HG03280 (cell line): ENCODE data around the gene PIGT.

Experiments used
- ATAC-seq: cut with Tn5 transposase; IDR thresholded peaks from one replicate; pipeline ENCODE4 v1.9.1; 2021; ENCODE audit warnings: mild to moderate bottlenecking, moderate library complexity; ENCODE audit not compliant: unreplicated experiment

Gene PIGT

DNA sequence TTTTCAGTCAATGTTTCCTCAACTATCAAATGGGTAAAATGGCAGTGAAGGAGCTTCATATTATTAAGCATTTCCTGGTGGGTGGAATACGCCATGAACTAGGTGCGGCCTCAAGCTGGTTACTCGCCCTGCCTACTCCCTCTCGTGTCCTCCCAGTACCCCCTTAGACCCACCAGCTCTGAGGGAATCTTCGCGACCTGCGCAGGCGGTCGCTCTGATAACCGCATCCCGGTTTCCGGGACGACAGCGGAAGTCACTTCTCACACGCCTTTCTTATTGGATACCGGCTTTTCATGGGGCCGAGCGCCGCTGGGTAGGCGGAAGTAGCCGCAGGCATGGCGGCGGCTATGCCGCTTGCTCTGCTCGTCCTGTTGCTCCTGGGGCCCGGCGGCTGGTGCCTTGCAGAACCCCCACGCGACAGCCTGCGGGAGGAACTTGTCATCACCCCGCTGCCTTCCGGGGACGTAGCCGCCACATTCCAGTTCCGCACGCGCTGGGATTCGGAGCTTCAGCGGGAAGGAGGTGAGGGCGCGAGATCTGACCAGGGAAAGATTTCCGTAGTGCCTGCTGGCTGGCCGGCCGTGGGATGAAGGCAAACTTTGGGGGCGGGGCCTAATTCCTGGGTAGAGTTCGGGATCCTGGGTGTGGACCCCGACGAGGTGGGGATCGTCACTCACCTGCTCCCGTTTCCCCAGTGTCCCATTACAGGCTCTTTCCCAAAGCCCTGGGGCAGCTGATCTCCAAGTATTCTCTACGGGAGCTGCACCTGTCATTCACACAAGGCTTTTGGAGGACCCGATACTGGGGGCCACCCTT is at the start of gene PIGT:
PIGT (plus strand) TSS at position 320 of the 816 bp plus-strand sequence; CDS start at position 336, 16 bp downstream.
- peak; percentile 64 for ATAC-seq

DNA sequence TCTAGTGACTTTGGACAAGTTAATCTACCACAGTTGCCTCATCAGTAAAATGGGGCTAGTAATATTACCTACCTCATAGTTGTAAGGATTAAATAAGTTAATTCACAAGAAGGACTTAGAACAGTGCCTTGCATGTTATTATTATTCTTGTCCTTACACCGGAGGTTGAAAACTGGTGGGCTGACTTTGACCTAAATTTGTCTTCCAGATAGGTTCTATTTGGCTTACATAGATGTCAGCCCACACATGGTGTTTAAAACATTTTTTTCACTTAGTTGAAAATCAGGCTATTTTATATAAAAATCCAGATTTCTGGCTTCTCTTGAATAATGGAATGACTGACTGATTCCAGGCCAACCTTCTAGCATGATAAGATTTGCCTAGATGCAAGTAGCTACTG is 49.7 kb upstream of the PIGT start:
- no peak for ATAC-seq

DNA sequence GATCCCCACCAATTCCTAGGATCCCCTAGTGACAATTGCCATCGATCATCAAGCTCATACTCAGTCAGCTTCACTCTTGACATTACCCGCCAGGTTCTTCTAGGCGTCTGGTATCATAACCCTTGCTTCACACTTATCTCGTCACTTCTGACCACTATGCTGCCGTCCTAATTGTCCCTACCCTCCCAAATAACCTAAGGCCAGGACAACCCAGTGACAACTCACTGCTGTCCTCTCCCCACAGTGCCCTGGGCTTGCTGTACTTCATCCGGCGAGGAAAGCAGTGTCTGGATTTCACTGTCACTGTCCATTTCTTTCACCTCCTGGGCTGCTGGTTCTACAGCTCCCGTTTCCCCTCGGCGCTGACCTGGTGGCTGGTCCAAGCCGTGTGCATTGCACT is 49.3 kb upstream of the PIGT start:
- no peak for ATAC-seq

DNA sequence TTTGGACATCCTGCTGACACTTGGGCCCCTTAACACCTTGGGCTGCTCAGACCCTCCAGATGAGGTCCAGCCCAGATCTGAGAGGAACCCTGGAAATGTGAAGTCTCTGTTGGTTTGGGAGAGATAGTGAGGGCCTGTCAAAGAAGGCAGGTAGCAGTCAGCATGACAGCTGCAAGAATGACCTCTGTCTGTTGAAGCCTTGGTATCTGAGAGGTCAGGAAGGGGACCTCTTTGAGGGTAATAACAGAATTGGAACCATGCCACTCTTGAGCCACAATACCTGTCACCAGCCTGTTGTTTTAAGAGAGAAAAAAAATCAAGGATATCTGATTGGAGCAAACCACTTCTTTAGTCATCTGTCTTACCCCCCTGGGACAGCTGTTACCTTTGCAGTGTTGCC is 48.8 kb upstream of the PIGT start:
- ATAC-seq = no peak

DNA sequence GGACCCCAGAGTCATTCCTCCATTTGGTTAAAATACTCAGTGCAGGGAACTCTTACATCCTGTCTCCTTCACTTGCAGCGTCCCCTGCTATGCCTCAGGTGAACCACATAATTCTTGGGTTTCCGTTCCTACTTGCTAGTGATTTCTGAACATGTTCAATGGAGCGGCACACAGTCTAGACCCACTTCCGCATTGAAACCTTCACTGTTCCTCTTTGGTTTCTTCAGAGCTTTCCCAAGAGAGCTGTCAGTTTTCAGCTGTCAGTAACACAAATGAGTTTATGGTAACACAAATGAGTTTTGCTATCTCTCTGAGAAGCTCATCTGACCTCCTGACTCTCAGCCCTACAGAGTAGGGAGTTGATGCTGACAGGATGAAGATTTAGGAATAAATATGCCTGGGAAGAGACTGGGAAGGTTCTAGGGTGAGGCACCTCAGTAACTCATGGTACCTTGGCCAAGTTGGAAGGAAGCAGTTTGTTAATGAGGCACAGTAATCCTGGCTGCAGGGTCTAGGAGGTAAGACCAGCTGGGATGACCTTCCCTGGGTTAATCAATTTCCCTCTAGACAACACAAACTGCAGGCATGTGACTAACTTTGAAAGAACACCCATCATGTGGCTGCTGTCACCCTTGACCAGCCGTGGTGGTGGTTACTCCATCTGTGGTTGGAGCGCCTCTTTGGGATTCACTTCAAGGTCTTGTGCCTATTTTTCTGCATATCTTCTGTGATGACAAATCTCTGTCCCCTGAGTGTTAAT is 47.5 kb upstream of the PIGT start:
- peak; percentile 76 for ATAC-seq

DNA sequence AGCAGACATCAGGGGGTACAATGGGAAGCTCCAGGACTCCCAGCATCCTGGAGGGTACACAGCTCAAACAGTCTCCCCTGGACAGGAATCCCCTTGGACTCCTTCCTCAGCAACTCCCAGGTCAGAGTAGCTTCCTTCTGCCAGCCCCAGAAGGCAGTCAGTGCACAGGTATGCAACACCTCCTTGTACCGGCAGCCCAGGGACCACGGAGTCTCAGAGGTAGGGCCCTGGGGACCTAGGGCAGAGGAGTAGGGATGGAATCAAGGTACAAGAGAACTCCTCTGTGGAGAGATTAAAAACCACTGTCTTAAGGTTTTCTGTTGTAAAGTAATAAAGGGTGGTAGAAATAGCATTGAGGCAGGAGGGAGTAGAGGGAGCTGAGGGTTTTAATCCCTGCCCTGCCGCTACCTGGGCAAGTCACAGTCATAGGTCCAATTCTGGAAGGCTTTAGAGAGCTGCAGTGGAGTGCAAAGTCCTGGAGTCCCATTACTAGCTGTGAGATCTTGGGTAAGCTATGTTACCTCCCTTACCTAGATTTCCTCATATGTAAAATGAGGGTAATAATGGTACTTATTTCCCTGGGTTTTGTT is 45.3 kb upstream of the PIGT start:
- ATAC-seq = no peak

DNA sequence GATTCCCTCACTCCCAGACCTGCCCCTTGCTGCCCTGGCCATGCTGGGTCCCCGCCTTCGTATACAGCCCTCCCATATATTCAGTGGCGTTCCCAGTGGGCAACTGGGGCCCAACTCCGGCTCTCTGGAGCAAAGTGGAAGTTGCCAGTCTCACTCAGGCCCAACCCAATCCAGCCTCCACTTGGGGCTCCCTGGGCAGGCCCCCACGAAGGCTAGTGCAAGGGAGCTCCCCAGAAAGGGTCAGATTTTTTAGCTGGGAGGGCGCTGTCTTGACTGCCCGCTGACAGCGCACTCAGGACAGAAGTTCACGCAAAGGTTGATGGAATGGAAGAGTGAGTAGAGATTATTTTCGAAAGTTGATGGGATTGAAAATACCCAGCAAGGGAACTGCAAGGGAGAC is 43.7 kb upstream of the PIGT start:
- no peak for ATAC-seq

DNA sequence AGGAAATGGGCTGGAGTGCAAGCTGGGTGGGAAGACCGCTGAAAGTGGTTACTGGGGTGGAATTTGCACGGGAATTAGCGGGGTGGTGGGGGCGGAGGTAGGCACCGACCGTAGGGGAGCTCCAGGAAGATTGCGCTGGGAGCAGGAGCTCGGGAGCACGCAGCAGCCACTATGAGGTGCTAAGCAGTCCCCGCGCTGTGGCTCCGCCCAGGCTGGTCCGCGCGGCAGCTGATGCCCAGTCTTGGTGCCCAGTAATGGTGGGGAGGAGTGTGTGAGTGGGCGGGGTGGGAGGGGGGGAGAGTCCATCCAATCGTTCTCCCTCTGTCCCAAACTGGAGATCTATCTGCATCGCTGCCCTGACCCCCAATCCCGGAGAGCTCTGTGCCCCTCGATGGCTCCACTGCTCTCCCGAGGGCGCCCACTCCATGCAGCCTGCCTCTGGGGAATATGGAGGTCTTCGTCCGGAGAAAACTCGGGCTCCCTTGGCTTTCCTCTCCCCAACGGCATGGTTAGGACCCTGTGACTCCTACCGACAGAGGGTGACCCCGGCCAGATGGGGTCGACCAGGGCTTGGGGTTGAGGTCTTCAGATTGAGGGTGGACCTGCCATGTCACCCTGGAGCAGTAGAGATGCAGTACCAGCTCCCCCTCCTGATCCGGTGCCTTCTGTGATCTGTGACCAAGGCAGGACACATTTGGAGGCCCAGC is 43.1 kb upstream of the PIGT start:
- ATAC-seq = no peak

DNA sequence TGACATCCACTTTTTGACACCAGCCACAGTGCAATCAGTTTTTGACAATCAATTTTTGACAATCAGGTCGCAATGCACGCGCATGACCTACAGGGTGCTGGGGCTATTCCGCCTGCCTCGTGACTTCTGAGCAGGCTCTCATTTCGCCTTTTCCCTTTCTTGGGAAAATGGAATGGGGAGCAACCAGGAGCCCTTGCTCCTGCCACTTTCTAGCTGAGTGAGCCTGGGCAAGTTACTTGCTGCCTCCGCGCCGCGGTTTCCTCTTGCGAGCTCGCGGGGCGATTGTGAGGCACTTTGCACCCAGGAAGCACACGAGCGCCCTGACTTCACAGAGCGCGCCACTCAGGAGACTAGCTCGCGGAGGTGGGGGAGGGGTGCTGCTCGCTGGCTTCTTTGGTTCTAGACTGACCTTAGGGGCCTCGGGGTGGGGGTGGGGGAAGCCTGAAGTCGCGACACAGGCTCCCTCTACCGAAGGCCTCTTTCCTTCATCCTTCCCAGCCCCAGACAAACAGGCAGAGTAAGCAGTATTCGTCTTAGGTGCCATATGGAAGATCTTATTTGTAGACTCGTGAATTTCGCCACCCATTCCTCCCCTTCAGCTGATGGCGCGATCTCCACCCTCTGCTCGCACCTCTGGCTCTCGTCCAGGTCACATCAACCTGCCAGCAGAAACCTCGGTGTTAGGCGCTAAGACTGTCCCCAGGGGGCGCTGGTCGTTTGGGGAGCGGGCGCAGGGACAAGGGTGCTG is 42.4 kb upstream of the PIGT start:
- ATAC-seq = peak; percentile 71

DNA sequence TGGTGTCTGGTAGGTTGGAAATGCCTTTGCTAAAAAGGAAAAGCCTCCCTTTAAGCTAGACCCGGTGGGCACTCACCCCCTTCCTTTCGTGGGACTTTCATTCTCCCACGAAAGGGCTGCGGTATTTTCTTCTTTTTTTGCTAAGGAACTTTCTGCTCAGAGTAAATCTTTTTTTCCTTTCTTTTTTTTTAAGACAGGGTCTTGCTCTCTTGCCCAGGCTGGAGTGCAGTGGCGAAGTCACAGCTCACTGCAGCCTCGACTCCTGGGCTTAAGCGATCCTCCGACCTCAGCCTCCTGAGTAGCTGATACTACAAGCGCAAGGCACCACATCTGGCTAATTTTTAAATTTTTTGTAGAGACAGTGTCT is 41.9 kb upstream of the PIGT start:
- no peak for ATAC-seq

DNA sequence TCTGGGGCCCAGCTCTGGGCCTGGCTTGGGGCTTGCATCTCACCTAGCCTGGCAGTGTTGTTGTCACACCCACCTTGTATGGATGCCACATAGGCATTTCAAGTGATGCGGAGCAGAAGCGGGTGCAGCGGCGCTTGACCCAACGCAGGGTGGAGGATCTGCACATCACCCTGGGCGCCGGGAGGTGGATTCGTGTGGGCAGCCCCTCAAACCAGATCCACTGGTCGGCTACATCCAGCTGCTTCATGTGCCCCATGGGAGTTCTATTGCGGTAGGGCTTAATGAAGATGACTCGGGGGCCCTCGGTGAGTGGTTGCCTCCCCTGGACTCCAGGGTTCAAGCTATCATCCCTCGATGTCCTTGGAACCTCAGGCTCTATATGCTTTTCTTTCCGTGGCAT is 41.0 kb upstream of the PIGT start:
- ATAC-seq = no peak

DNA sequence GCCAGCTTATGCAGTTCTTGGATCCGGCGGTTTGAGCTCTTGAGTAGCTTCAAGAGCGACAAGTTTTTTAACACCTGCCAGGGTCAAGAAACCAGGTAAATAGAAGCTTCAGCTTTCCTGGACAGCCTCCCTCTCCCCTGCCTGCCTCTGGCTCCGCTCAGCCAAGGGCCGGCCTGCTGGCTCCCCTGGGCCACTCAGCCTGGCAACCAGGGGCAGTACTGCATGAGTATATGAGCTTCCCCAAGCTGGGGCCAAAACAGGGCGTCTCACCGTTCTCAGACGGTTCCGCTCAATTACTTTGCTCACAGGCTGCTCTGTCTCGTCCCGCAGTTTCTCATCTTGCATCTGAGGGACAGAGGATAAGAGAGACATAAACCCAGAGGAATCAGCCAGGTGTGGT is 38.7 kb upstream of the PIGT start:
- ATAC-seq = no peak

DNA sequence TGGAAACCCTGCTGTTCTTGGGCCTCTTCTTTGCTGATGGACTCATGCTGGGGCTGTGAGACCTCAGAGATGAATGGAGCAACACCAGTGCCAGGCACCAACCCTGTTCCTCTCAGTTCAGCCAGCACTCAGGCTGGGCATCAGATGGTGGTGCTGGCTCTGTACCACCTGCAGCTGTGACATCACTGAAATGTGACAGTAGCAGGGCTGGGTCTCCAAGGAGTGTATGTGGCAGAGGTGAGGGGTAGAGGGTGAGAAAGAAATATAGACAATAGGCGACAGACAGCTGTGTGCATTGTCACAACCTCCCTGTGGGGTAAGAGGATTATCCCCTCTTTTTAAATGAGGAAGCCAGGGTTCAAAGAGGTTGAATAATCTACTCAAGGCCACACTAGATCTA is 37.8 kb upstream of the PIGT start, which contains the start of gene TP53TG5:
TP53TG5 (minus strand) TSS at position 135 of the 400 bp plus-strand sequence; CDS start at position 46, 89 bp downstream.
- no peak for ATAC-seq

DNA sequence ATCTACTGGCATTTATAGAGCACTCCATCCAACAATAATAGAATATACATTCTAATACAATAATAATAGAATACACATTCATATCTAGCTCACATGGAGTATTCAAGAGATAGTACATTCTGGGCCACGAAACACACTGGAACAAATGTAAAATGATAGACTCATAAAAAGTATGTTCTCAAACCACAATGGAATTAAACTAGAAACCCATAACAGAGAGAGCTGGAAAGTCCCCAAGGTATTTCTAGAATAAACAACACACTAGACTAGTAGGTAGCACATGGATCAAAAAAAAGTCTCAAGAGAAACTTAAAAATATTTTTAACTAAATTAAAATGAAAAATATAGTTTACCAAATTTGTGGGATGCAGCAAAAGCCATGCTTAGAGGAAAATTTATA is 28.7 kb upstream of the PIGT start:
- no peak for ATAC-seq

DNA sequence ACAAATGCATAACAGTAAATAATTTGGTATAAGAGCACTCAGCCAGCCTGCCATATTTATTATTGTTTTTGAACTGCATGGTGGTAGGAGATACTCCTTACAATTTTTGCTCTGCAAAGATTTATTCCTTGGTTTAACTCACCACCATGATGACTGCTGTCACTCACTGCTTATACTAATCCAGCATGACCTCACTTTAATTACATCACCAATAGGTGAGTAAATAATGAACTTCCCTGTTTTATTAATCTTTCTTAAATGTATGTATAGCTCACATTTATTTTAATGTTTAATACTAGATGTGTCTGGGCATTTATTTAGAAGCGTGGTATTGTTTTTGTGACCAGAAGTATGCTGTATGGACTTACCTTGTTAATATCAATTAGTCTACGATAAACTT is 25.0 kb upstream of the PIGT start:
- no peak for ATAC-seq

DNA sequence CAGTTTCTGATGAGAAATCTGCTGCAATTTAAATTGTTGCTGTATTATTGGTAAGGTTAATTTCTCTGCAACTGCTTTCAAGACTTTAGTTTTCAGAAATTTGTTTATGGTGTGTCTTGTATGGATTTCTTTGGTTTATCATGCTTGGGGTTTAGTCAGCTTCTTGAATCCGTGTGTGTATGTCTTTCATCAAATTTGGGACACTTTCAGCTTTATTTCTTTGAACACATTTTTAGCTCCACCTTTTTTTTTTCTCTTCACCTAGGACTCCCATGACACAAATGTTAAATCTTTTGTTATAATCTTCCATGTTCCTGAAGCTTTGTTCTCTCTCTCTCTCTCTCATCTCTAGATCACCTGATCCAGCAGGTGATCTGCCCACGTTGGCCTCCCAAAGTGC is 24.4 kb upstream of the PIGT start:
- ATAC-seq = no peak

DNA sequence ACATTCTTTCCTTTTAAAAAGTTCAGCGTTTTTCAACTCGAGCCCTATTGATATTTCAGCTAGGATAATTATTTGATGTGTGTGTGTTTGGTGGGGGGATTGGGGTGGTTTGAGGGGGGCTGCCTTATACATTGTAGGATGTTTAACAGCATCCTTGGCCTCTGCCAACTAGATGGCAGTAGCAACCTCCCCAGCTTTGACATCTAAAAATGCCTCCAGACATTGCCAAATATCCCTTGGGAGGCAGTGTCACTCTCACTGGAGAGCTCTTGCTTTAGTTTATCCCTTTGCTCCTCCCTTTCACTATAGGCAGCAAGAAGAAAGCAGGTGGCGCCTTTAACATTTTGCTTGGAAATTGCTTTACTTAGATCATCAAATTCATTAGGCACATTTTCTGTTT is 23.2 kb upstream of the PIGT start:
- ATAC-seq = no peak

DNA sequence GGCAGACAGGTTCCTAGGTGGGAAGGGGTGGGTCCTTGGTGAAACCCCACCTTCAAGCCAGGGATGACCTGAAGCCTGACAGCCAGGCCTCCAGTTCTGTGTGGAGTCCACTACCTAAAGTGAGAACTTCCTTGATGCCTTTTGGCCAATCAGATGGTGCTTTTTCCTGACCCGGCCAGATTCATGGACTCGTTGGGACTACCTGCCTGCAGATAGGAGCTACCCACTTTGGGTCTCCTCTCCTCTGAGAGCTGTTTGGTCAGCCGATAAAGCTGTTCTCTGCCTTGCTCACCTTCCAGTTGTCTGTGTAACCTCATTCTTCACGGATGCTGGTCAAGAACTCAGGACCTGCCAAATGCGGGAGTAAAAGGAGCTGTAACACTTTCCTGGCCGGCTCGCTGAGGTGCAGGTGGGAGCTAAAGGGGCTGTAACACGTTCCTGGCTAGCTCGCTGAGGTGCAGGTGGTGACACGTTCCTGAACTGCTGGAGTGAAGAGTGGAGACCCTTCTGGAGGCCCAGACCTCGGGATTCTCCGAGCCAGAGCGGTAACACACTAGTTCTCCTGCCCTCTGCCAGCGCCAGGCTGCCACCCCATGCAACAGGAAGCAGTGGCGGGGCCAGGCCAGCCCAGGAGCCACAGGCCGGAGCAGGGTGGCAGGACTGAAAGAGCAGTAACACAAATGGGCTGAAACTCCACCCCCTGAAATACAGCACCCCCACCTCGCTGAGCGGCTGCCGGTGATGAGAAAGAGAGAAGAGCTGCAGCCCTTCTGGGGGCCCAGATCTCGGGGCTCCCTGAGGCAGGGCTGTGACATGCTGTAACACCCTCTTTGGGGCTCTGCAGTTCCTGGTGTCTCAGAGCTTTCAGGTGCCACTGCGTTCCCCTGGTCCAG is 21.5 kb upstream of the PIGT start:
- ATAC-seq = no peak

DNA sequence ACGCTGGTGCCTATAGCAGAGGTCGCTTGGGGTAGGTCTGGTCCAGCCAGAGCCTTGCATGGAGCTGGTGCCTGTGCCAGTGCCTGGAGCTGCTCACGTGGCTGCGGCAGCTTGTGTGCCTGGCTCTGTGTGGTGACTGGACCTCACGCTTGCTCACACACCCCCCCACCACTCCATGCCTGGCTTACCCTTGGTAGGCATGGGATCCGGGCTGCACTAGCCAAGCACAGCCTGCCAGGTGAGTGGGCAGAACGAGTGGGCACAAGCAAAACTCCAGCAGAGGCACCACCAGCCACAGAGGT is 20.9 kb upstream of the PIGT start:
- no peak for ATAC-seq

DNA sequence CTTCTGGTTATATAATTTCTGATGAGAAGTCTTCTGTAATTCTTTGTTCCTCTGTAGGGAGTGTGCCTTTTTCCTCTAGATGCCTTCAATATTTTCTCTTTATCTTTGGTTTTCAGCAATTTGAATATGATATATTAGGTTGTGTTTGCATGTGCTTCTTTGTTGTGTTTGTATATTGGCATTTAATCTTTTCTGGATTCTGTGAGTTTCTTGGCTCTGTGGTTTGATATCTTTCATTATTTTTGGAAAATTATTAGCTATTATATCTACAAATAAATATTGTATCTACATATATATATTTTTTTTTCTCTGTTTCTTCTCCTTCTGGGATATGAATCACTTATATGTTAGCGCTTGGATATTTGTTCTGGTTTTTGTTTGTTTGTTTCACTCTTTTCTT is 16.9 kb upstream of the PIGT start:
- ATAC-seq = no peak
